ENCODE measurements around the gene ELP2.
"Not testable (repeated sequence)": the region's sequence is repeated elsewhere in the genome, so short reads cannot be mapped to it uniquely, and the experiment has no call there.

Gene ELP2

DNA sequence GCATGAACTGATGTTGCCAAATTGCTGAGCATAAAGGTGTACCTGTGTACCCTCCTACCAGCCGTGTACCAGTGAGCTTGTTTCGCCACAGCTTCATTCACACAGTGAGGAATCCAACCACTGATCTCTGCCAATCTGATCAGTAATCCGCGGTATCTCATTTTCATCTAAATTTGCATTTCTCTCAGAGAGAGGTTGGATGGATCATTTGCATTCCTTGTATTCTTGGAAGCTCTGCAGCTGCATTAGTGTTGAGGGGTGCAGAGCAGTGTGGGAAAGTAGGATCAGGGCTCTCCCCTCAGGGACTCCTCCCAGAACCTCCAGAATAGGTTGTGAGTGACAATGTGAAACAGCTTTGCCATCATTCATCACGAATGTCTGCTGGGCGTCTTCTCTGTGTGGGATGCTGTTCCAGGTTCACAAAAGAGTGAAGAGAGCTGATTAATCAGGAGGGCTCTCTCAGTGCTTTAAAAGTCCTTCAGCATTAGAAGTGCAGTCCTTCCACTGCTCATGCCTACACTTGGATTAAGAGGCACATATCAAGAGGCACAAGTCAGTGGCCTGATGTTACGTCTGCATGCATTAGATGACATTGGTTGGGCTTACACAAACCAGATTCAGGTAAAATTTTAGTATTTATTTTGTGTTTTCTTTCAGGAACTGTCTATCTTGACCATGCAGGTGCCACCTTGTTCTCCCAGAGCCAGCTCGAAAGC, 65.1 kb downstream of the ELP2 start:
- Histone ChIP-seq H3K4me1 (ENCODE audit: insufficient read depth, low read length) (no peaks in the 10 kb centered on the region), H3K27me3 (ENCODE audit: control insufficient read depth in 1 of 2, insufficient read depth in 2 of 2, low read length in 2 of 2) (no peaks in the 10 kb centered on the region), H3K27ac (ENCODE audit: low read depth, low read length) (no peak overlapping the region), H3K4me3 (ENCODE audit: low read depth in 1 of 2, low read length in 2 of 2) (no peak overlapping the region), H3K36me3 (ENCODE audit: insufficient read depth, low read length) (no peaks in the 10 kb centered on the region), H3K9me3 (ENCODE audit: low read length) (no peaks in the 10 kb centered on the region), H3K9ac (ENCODE audit: low read length) (no peak overlapping the region)

GRCh38 chr18:36195427-36196122, 65.9 kb downstream of the ELP2 start:
- Histone ChIP-seq H3K4me1 (ENCODE audit: insufficient read depth, low read length) (no peaks in the 10 kb centered on the region), H3K36me3 (ENCODE audit: insufficient read depth, low read length) (no peaks in the 10 kb centered on the region), H3K4me3 (ENCODE audit: low read depth in 1 of 2, low read length in 2 of 2) (no peak overlapping the region), H3K27me3 (ENCODE audit: control insufficient read depth in 1 of 2, insufficient read depth in 2 of 2, low read length in 2 of 2) (no peaks in the 10 kb centered on the region), H3K27ac (ENCODE audit: low read depth, low read length) (no peak overlapping the region), H3K9me3 (ENCODE audit: low read length) (no peaks in the 10 kb centered on the region), H3K9ac (ENCODE audit: low read length) (no peak overlapping the region)

DNA sequence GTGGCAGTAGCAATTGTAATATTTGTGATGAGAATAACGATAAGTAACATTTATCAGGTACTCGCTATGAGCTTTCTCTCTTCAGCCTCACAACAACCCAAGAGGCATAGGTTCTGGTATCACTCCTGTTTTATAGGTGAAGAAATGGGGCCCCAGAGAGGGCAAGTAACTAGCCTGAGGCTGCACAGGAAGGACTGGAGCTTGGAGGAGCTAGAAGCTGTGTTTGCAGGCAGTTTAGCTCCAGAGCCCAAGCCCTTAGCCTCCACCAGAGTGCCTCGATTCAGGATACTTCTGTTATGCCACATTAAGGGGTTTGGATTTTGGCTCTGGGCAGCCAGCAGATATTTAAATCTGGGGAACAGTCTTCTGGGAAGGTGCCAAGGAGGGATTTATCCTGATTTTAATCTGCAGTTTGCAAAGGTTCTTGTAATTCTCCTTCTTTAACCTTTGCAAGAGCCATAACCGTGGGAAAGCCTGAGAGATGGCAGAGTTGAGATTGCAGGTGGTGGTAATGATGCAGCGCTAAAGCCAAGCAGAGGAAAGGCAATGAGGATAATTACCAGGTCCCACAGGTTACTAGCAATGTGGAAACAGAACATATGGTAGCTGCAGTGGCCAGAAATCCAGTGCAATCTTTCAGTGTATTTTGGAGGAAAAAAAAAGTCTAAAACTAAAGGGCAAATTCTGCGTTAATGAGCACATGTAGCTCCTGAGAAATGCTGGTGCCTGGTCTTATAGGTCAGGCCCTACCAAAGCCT, 66.7 kb downstream of the ELP2 start:
- H3K4me3 ChIP-seq (ENCODE audit: low read depth in 1 of 2, low read length in 2 of 2) = no peak overlapping the region
- H3K9me3 ChIP-seq (ENCODE audit: low read length) = no peaks in the 10 kb centered on the region
- no peaks in the 10 kb centered on the region for H3K36me3 ChIP-seq (ENCODE audit: insufficient read depth, low read length)
- H3K27ac ChIP-seq (ENCODE audit: low read depth, low read length) = no peak overlapping the region
- H3K4me1 ChIP-seq (ENCODE audit: insufficient read depth, low read length) = no peaks in the 10 kb centered on the region
- no peaks in the 10 kb centered on the region for H3K27me3 ChIP-seq (ENCODE audit: control insufficient read depth in 1 of 2, insufficient read depth in 2 of 2, low read length in 2 of 2)
- H3K9ac ChIP-seq (ENCODE audit: low read length) = no peak overlapping the region

DNA sequence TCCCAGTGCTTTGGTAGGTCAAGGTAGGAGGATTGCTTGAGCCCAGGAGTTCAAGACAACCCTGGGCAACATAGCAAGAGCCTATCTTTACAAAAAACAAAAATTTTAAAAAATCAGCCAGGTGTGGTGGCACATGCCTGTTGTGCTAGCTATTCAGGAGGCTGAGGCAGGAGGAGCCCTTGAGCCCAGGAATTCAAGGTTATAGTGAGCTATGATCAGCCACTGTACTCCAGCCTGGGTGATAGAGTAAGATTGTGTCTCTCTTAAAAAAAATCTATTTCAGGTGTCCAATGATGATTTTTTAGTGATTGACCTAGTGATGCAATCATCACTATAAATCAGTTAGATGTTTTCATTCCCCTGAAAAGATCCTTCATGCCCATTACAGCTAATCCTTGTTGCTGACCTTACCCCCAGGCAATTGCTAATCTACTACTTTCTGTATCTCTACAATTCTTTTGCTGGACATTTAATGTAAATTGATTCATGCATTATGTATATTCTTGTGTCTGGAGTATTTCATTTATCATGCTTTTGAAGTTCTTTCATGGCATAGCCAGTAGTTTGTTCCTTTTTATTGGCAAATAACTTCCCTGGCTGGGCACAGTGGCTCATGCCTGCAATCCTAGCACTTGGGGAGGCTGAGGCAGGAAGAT, 67.9 kb downstream of the ELP2 start:
- H3K4me3 ChIP-seq (ENCODE audit: low read depth in 1 of 2, low read length in 2 of 2) = no peak overlapping the region
- H3K4me1 ChIP-seq (ENCODE audit: insufficient read depth, low read length) = no peaks in the 10 kb centered on the region
- no peaks in the 10 kb centered on the region for H3K9me3 ChIP-seq (ENCODE audit: low read length)
- H3K9ac ChIP-seq (ENCODE audit: low read length) = no peak overlapping the region
- H3K27me3 ChIP-seq (ENCODE audit: control insufficient read depth in 1 of 2, insufficient read depth in 2 of 2, low read length in 2 of 2) = no peaks in the 10 kb centered on the region
- H3K27ac ChIP-seq (ENCODE audit: low read depth, low read length) = no peak overlapping the region
- no peaks in the 10 kb centered on the region for H3K36me3 ChIP-seq (ENCODE audit: insufficient read depth, low read length)

GRCh38 chr18:36199691-36200295, 70.1 kb downstream of the ELP2 start:
- Histone ChIP-seq H3K27me3 (ENCODE audit: control insufficient read depth in 1 of 2, insufficient read depth in 2 of 2, low read length in 2 of 2) (no peaks in the 10 kb centered on the region), H3K36me3 (ENCODE audit: insufficient read depth, low read length) (no peaks in the 10 kb centered on the region), H3K9me3 (ENCODE audit: low read length) (no peaks in the 10 kb centered on the region), H3K4me1 (ENCODE audit: insufficient read depth, low read length) (no peaks in the 10 kb centered on the region), H3K4me3 (ENCODE audit: low read depth in 1 of 2, low read length in 2 of 2) (no peak overlapping the region), H3K9ac (ENCODE audit: low read length) (no peak overlapping the region), H3K27ac (ENCODE audit: low read depth, low read length) (no peak overlapping the region)

- Histone ChIP-seq H3K4me3 (ENCODE audit: low read depth in 1 of 2, low read length in 2 of 2) (no peak overlapping the region), H3K27ac (ENCODE audit: low read depth, low read length) (no peak overlapping the region), H3K27me3 (ENCODE audit: control insufficient read depth in 1 of 2, insufficient read depth in 2 of 2, low read length in 2 of 2) (no peaks in the 10 kb centered on the region), H3K9me3 (ENCODE audit: low read length) (no peaks in the 10 kb centered on the region), H3K36me3 (ENCODE audit: insufficient read depth, low read length) (no peaks in the 10 kb centered on the region), H3K4me1 (ENCODE audit: insufficient read depth, low read length) (no peaks in the 10 kb centered on the region), H3K9ac (ENCODE audit: low read length) (no peak overlapping the region)
These were observed 70.7 kb downstream of the ELP2 start for GRCh38 chr18:36200354-36200771.

- H3K4me1 ChIP-seq (ENCODE audit: insufficient read depth, low read length) = no peaks in the 10 kb centered on the region
- no peaks in the 10 kb centered on the region for H3K9me3 ChIP-seq (ENCODE audit: low read length)
- H3K27ac ChIP-seq (ENCODE audit: low read depth, low read length) = no peak overlapping the region
- no peak overlapping the region for H3K9ac ChIP-seq (ENCODE audit: low read length)
- no peaks in the 10 kb centered on the region for H3K27me3 ChIP-seq (ENCODE audit: control insufficient read depth in 1 of 2, insufficient read depth in 2 of 2, low read length in 2 of 2)
- no peak overlapping the region for H3K4me3 ChIP-seq (ENCODE audit: low read depth in 1 of 2, low read length in 2 of 2)
- H3K36me3 ChIP-seq (ENCODE audit: insufficient read depth, low read length) = no peaks in the 10 kb centered on the region
These were observed 72.1 kb downstream of the ELP2 start for GRCh38 chr18:36201765-36202164.

DNA sequence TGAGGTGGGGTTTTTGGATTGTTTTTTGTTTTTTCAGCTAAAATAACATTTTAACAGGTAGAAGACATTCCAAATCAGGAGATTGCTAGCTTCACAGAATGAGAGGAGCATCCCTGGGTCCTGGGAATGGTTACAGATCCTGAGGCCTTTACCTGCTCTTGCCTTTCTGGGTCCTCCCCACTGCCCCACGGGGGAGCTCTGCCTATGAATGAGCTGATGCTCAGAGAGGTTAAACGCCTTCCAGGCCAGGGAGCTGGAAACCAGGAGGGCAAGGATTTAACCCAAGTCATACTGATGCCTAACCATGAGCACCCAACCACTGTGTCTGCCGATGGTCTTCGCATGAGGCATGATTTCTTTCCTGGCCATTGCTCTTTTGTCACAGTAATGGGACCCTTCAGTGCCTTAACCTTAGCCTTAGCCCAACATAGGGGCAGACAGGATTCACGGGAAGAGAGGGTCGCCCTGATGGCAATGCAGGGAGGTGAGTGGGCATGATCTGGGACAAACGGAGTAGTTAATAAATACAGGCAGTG, 73.7 kb downstream of the ELP2 start:
- Histone ChIP-seq H3K27me3 (ENCODE audit: control insufficient read depth in 1 of 2, insufficient read depth in 2 of 2, low read length in 2 of 2) (no peaks in the 10 kb centered on the region), H3K27ac (ENCODE audit: low read depth, low read length) (no peak overlapping the region), H3K9ac (ENCODE audit: low read length) (no peak overlapping the region), H3K4me3 (ENCODE audit: low read depth in 1 of 2, low read length in 2 of 2) (no peak overlapping the region), H3K9me3 (ENCODE audit: low read length) (no peaks in the 10 kb centered on the region), H3K36me3 (ENCODE audit: insufficient read depth, low read length) (no peaks in the 10 kb centered on the region), H3K4me1 (ENCODE audit: insufficient read depth, low read length) (no peaks in the 10 kb centered on the region)

DNA sequence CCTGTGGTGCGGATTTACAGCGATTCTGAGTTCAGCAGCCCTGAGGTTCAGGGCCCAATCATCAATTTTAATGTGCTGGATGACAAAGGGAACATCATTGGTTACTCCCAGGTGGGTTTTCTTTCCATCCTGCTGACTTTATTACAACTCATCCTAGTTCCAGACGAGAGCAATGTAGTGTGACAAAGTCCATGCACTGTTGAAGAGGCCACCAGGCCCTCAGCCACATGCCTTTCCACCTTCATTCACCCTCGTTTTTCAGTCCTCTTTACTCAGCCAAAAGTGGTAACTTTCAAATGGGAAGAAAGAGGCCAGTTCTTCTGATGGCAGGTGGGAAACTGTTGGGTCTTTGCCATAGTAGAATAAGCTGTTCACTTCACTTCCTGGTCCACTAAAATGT, 75.5 kb downstream of the ELP2 start:
- no peak overlapping the region for H3K9ac ChIP-seq (ENCODE audit: low read length)

DNA sequence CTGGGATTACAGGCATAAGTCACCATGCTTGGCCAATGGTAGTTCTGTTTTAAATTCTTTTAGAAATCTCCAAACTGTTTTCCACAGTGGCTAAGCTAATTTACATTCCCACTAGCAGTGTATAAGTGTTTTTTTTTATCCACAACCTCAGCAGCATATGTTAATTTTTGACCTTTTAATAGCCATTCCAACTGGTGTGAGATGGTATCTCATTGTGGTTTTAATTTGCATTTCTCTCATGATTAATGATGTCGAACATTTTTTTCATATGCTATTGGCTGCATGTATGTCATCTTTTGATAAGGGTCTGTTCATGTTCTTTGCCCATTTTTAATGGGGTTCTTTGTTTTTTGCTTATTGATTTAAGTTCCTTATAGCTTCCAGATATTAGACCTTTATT, 77.6 kb downstream of the ELP2 start:
- Histone ChIP-seq H3K9ac (ENCODE audit: low read length) (no peak overlapping the region), H3K4me1 (ENCODE audit: insufficient read depth, low read length) (no peaks in the 10 kb centered on the region), H3K9me3 (ENCODE audit: low read length) (no peaks in the 10 kb centered on the region), H3K27me3 (ENCODE audit: control insufficient read depth in 1 of 2, insufficient read depth in 2 of 2, low read length in 2 of 2) (no peaks in the 10 kb centered on the region), H3K27ac (ENCODE audit: low read depth, low read length) (no peak overlapping the region), H3K4me3 (ENCODE audit: low read depth in 1 of 2, low read length in 2 of 2) (no peak overlapping the region), H3K36me3 (ENCODE audit: insufficient read depth, low read length) (no peaks in the 10 kb centered on the region)

More for the DNA sequence above, 75.5 kb downstream of the ELP2 start:
- no peaks in the 10 kb centered on the region for H3K27me3 ChIP-seq (ENCODE audit: control insufficient read depth in 1 of 2, insufficient read depth in 2 of 2, low read length in 2 of 2)
- no peak overlapping the region for H3K27ac ChIP-seq (ENCODE audit: low read depth, low read length)
- H3K4me3 ChIP-seq (ENCODE audit: low read depth in 1 of 2, low read length in 2 of 2) = no peak overlapping the region
- H3K36me3 ChIP-seq (ENCODE audit: insufficient read depth, low read length) = no peaks in the 10 kb centered on the region
- no peaks in the 10 kb centered on the region for H3K9me3 ChIP-seq (ENCODE audit: low read length)
- H3K4me1 ChIP-seq (ENCODE audit: insufficient read depth, low read length) = no peaks in the 10 kb centered on the region

DNA sequence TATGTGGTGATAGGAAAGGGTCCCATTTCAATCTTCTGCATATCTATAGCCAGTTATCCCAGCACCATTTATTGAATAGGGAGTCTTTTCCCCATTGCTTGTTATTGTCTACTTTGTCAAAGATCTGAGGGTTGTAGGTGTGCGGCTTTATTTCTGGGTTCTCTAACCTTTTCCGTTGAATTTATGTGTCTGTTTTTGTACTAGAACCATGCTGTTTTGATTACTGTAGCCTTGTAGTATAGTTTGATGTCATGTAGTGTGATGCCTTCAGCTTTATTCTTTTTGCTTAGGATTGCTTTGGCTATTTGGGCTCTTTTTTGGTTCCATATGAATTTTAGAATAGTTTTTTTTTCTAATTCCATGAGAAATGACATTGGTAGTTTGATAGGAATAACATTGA, 78.3 kb downstream of the ELP2 start:
- not testable (repeated sequence) for H3K9ac ChIP-seq (ENCODE audit: low read length); H3K9me3 ChIP-seq (ENCODE audit: low read length); H3K27ac ChIP-seq (ENCODE audit: low read depth, low read length); H3K4me3 ChIP-seq (ENCODE audit: low read depth in 1 of 2, low read length in 2 of 2); H3K27me3 ChIP-seq (ENCODE audit: control insufficient read depth in 1 of 2, insufficient read depth in 2 of 2, low read length in 2 of 2); H3K4me1 ChIP-seq (ENCODE audit: insufficient read depth, low read length); H3K36me3 ChIP-seq (ENCODE audit: insufficient read depth, low read length)
